Breast epithelium (tissue), 4 donors: ENCODE data around the gene PRRX1. TPM values are rescaled to one million over a fixed set of nuclear protein-coding genes. Genes with fewer than 3 reads are reported as not detected.

Source experiments
- DNase-seq, 2 donors: peaks; one replicate each; pipeline ENCODE4 v3.0.0-alpha.2; 2019; ENCODE audit warnings: low spot score in 2 of 2
- H3K27ac ChIP-seq, 2 donors: fragments of 200-600 bp; sonication (generic) in 1 of 2; one replicate each; pipeline ENCODE4 v1.5.1; 2016 to 2019; ENCODE audit warnings: mild to moderate bottlenecking in 1 of 2
- H3K27me3 ChIP-seq, 2 donors: fragments of 200-600 bp; sonication (generic) in 1 of 2; one replicate each; pipeline versions ENCODE4 v1.5.1 to v1.6.0; 2017 to 2019; ENCODE audit warnings: control low read depth in 1 of 2, mild to moderate bottlenecking in 1 of 2
- H3K36me3 ChIP-seq: fragments of 200-600 bp; one replicate; pipeline ENCODE4 v1.5.1; 2019
- H3K4me1 ChIP-seq, 2 donors: fragments of 200-600 bp; sonication (generic); one replicate each; pipeline ENCODE4 v1.5.1; 2016 to 2019; ENCODE audit warnings: control low read depth in 1 of 2
- H3K4me3 ChIP-seq, 3 donors: fragments of 200-600 bp; sonication (generic); 1 replicate in 2 of 3; 2 replicates in 1 of 3; pipeline ENCODE4 v1.5.1; 2016 to 2019; ENCODE audit warnings: mild to moderate bottlenecking in 3 of 3, moderate library complexity in 2 of 3
- H3K9me3 ChIP-seq, 2 donors: fragments of 200-600 bp; sonication (generic) in 1 of 2; one replicate each; pipeline ENCODE4 v1.5.1; 2016 to 2019; ENCODE audit warnings: control low read depth in 1 of 2
- POLR2A ChIP-seq: fragments of 450-650 bp; IDR thresholded peaks from one replicate; pipeline ENCODE4 v1.6.1; 2016; ENCODE audit warnings: antibody characterized with exemption, mild to moderate bottlenecking, moderate library complexity
- POLR2AphosphoS5 ChIP-seq, 3 donors: sonication (generic); formaldehyde crosslinking; IDR thresholded peaks; one replicate each; pipeline ENCODE4 v1.6.1; 2017; ENCODE audit warnings: antibody characterized with exemption in 3 of 3
- intact Hi-C: fragments of 100-400 bp; cut with DNase I; formaldehyde crosslinking; loops from one replicate; pipeline ENCODE4 v1.15.1; 2023; ENCODE audit warnings: low total_unique reads
- total RNA-seq, 3 donors: library from RNA; depleted of rRNA; stranded (reverse); fragments of >200 nt; gene quantifications; one replicate each; pipeline ENCODE4 v1.1.0, GENCODE V29; 2016
- TF ChIP-seq, protein P1 (sequence below), 3 donors: fragments of 450-650 bp; IDR thresholded peaks; one replicate each; pipeline ENCODE4 v1.5.1; 2016 to 2017; ENCODE audit warnings: antibody characterized with exemption in 3 of 3, mild to moderate bottlenecking in 3 of 3, moderate library complexity in 3 of 3

Gene PRRX1
- total RNA-seq, 3 donors from 2014 or later: 48.9 to 75.7 (median 73.1) TPM

GRCh38 chr1:170687621-170688020, 23.7 kb downstream of the PRRX1 start:
- Histone ChIP-seq H3K27ac (peak overlapping the region in 1 of 2 donors; percentile 5), H3K4me1 (no peaks in the 10 kb centered on the region), H3K27me3 (no peaks in the 10 kb centered on the region), H3K9me3 (no peaks in the 10 kb centered on the region), H3K4me3 (no peak overlapping the region), H3K36me3 (no peaks in the 10 kb centered on the region)
- intact Hi-C loops: no loop called here
- no peak for DNase-seq
- TF ChIP-seq, protein P1, sequence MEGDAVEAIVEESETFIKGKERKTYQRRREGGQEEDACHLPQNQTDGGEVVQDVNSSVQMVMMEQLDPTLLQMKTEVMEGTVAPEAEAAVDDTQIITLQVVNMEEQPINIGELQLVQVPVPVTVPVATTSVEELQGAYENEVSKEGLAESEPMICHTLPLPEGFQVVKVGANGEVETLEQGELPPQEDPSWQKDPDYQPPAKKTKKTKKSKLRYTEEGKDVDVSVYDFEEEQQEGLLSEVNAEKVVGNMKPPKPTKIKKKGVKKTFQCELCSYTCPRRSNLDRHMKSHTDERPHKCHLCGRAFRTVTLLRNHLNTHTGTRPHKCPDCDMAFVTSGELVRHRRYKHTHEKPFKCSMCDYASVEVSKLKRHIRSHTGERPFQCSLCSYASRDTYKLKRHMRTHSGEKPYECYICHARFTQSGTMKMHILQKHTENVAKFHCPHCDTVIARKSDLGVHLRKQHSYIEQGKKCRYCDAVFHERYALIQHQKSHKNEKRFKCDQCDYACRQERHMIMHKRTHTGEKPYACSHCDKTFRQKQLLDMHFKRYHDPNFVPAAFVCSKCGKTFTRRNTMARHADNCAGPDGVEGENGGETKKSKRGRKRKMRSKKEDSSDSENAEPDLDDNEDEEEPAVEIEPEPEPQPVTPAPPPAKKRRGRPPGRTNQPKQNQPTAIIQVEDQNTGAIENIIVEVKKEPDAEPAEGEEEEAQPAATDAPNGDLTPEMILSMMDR (IDR thresholded peaks at IDR 0.05): no peak
- TF ChIP-seq POLR2AphosphoS5 (IDR thresholded peaks at IDR 0.05): no peak
- no peak for TF ChIP-seq POLR2A

GRCh38 chr1:170691258-170691657, 27.3 kb downstream of the PRRX1 start:
- intact Hi-C loops: no loop called here
- Histone ChIP-seq H3K27ac (no peak overlapping the region), H3K4me1 (no peaks in the 10 kb centered on the region), H3K4me3 (no peak overlapping the region), H3K36me3 (no peaks in the 10 kb centered on the region), H3K9me3 (no peaks in the 10 kb centered on the region), H3K27me3 (no peaks in the 10 kb centered on the region)
- no peak for DNase-seq
- TF ChIP-seq POLR2A (no peak), POLR2AphosphoS5 (IDR thresholded peaks at IDR 0.05) (no peak)
- TF ChIP-seq, protein P1 (IDR thresholded peaks at IDR 0.05): no peak

DNA sequence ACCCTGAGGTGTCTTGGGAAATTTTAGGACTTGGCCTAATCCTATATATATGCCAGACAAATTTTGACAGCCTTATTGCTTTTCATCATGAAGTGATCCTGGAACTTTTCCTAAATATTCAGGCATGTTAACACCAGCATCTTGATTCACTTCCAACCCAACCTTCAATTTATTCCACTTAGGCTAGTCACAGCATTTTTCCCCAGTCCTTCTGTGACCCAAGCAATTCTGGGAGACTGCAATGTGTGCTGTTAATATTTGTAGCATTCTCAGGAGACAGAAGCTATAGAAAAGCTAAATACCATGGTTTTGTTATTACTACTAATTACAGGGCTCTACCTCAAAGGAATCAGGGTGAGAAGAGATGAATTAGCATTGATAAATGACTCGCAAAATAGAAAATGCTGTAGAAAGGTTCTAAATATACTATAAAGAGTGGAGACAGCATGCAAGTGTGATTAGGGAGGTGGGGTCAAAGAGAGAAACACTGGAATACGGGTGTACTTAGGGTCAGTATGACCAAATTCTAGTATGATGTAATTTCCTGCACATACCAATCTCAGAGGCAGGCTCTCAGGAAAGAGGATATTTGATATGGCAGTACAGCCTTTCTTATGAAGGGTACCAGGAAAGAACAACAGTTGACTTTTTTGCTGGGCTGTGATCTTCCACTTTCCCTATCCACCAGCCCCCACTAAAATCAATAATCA, 29.1 kb downstream of the PRRX1 start:
- DNase-seq: no peak
- peak overlapping the region; percentile 8 to 68 for H3K27ac ChIP-seq
- no peaks in the 10 kb centered on the region for H3K4me1 ChIP-seq
- intact Hi-C loops: no loop called here
- no peaks in the 10 kb centered on the region for H3K9me3 ChIP-seq
- no peak for TF ChIP-seq POLR2A
- TF ChIP-seq, protein P1 (IDR thresholded peaks at IDR 0.05): no peak
- TF ChIP-seq POLR2AphosphoS5 (IDR thresholded peaks at IDR 0.05): no peak
- no peak overlapping the region for H3K4me3 ChIP-seq
- H3K36me3 ChIP-seq: no peaks in the 10 kb centered on the region
- H3K27me3 ChIP-seq: no peaks in the 10 kb centered on the region

- TF ChIP-seq, protein P1 (IDR thresholded peaks at IDR 0.05): no peak
- no peak for TF ChIP-seq POLR2A
- TF ChIP-seq POLR2AphosphoS5 (IDR thresholded peaks at IDR 0.05): no peak
- H3K9me3 ChIP-seq: no peaks in the 10 kb centered on the region
- H3K4me3 ChIP-seq: peak overlapping the region in 1 of 3 donors; percentile 23
- H3K27ac ChIP-seq: peak overlapping the region; percentile 8 to 68
- no peaks in the 10 kb centered on the region for H3K36me3 ChIP-seq
- H3K4me1 ChIP-seq: no peaks in the 10 kb centered on the region
- intact Hi-C loops: no loop called here
- DNase-seq: no peak
- H3K27me3 ChIP-seq: no peaks in the 10 kb centered on the region
Observed at GRCh38 chr1:170694172-170694926, 30.4 kb downstream of the PRRX1 start.
